Stimulated activated naive CD8-positive, alpha-beta T cell treated with anti-CD3 and anti-CD28 coated beads, Interleukin-15, amount 100 ng/mL, for 72 hours (primary cell): ENCODE results near the gene MED12L.
A peak's percentile ranks its signal among the peaks of the same experiment; 100 is the strongest.
"Not testable (repeated sequence)": the region's sequence is repeated elsewhere in the genome, so short reads cannot be mapped to it uniquely, and the experiment has no call there.

ENCODE experiments used
- ATAC-seq: fragments of 150-1000 bp; cut with Tn5 transposase; 2 replicates; pipeline ENCODE4 v1.10.0; 2021; ENCODE audit warnings: mild to moderate bottlenecking, moderate library complexity
- DNase-seq, 2 donors: peaks; one replicate each; pipeline ENCODE4 v3.0.0; 2021 to 2022
- H3K27ac Mint-ChIP-seq, 2 donors: one replicate each; pipeline ENCODE4 v1.8.0; 2022; ENCODE audit warnings: mild to moderate bottlenecking in 2 of 2, mixed read lengths in 2 of 2, moderate library complexity in 2 of 2
- H3K27me3 Mint-ChIP-seq: one replicate; pipeline ENCODE4 v1.8.0; 2022; ENCODE audit warnings: mixed read lengths
- H3K4me1 Mint-ChIP-seq: one replicate; pipeline ENCODE4 v1.8.0; 2022; ENCODE audit warnings: mild to moderate bottlenecking, mixed read lengths
- H3K4me3 Mint-ChIP-seq, 2 donors: one replicate each; pipeline ENCODE4 v1.8.0; 2022; ENCODE audit warnings: mild to moderate bottlenecking in 2 of 2, mixed read lengths in 2 of 2, moderate library complexity in 1 of 2
- H3K9me3 Mint-ChIP-seq, 2 donors: one replicate each; pipeline ENCODE4 v1.8.0; 2022; ENCODE audit warnings: mixed read lengths in 2 of 2

The MED12L gene

GRCh38 chr3:151169948-151170679 is 84.7 kb downstream of the MED12L start:
- peak overlapping the region; percentile 60 to 80 for H3K27ac Mint-ChIP-seq
- H3K9me3 Mint-ChIP-seq, H3K27me3 Mint-ChIP-seq: not testable (repeated sequence)
- H3K4me3 Mint-ChIP-seq = peak overlapping the region; percentile 70 to 71
- DNase-seq (peak in 1 of 2 donors; percentile 37), ATAC-seq (peak; percentile 48)
- H3K4me1 Mint-ChIP-seq = peaks cover 53% of the 10 kb centered on the region

- peaks cover 53% of the 10 kb centered on the region for H3K4me1 Mint-ChIP-seq
Measured at GRCh38 chr3:151171145-151171757, 85.8 kb downstream of the MED12L start.

GRCh38 chr3:151174351-151174750 is 88.9 kb downstream of the MED12L start:
- H3K4me1 Mint-ChIP-seq = peaks cover 38% of the 10 kb centered on the region
- H3K27me3 Mint-ChIP-seq = no peaks in the 10 kb centered on the region
- H3K9me3 Mint-ChIP-seq = no peaks in the 10 kb centered on the region
- ATAC-seq (no peak), DNase-seq (no peak)
- H3K27ac Mint-ChIP-seq = no peak overlapping the region
- H3K4me3 Mint-ChIP-seq = no peak overlapping the region

More at GRCh38 chr3:151171145-151171757, 85.8 kb downstream of the MED12L start:
- H3K27me3 Mint-ChIP-seq = no peaks in the 10 kb centered on the region
- peak overlapping the region; percentile 70 to 71 for H3K4me3 Mint-ChIP-seq
- H3K9me3 Mint-ChIP-seq = no peaks in the 10 kb centered on the region
- peak; percentile 90 for ATAC-seq
- peak overlapping the region; percentile 80 to 85 for H3K27ac Mint-ChIP-seq
- peak; percentile 25 to 63 for DNase-seq

- ATAC-seq (no peak), DNase-seq (no peak)
- Mint-ChIP-seq H3K4me1 (peaks cover 22% of the 10 kb centered on the region), H3K4me3 (no peak overlapping the region), H3K27me3 (no peaks in the 10 kb centered on the region), H3K9me3 (no peaks in the 10 kb centered on the region), H3K27ac (no peak overlapping the region)
Measured at GRCh38 chr3:151175952-151176351, 90.5 kb downstream of the MED12L start.

GRCh38 chr3:151178208-151178845 is 92.9 kb downstream of the MED12L start:
- Mint-ChIP-seq H3K27me3 (no peaks in the 10 kb centered on the region), H3K9me3 (no peaks in the 10 kb centered on the region), H3K4me3 (no peak overlapping the region), H3K27ac (no peak overlapping the region), H3K4me1 (peaks cover 13% of the 10 kb centered on the region)
- ATAC-seq (no peak), DNase-seq (no peak)

- Mint-ChIP-seq H3K4me1 (peaks cover 36% of the 10 kb centered on the region), H3K27me3 (no peaks in the 10 kb centered on the region), H3K27ac (no peak overlapping the region), H3K9me3 (no peaks in the 10 kb centered on the region), H3K4me3 (peak overlapping the region; percentile 1 to 79)
- DNase-seq (no peak), ATAC-seq (no peak)
Measured at GRCh38 chr3:151182349-151183079, 97.0 kb downstream of the MED12L start.

- Mint-ChIP-seq H3K4me1 (peaks cover 36% of the 10 kb centered on the region), H3K27ac (peak overlapping the region; percentile 21 to 88), H3K4me3 (peak overlapping the region; percentile 69 to 79), H3K27me3 (no peaks in the 10 kb centered on the region), H3K9me3 (no peaks in the 10 kb centered on the region)
- ATAC-seq (peak; percentile 65), DNase-seq (no peak)
Measured at GRCh38 chr3:151183265-151183671, 97.8 kb downstream of the MED12L start.

- ATAC-seq (peak; percentile 56), DNase-seq (no peak)
- Mint-ChIP-seq H3K4me1 (peaks cover 60% of the 10 kb centered on the region), H3K27ac (peak overlapping the region in 1 of 2 donors; percentile 96), H3K9me3 (peaks cover 5 to 8% of the 10 kb centered on the region in 2 donors), H3K27me3 (no peaks in the 10 kb centered on the region), H3K4me3 (peak overlapping the region; percentile 48 to 81)
Measured at GRCh38 chr3:151191095-151191494, 105.6 kb downstream of the MED12L start.

- ATAC-seq (no peak), DNase-seq (no peak)
- H3K9me3 Mint-ChIP-seq = peaks cover 5 to 8% of the 10 kb centered on the region in 2 donors
- H3K27ac Mint-ChIP-seq = peak overlapping the region in 1 of 2 donors; percentile 60
- peaks cover 55% of the 10 kb centered on the region for H3K4me1 Mint-ChIP-seq
- H3K4me3 Mint-ChIP-seq = peak overlapping the region in 1 of 2 donors; percentile 12
- no peaks in the 10 kb centered on the region for H3K27me3 Mint-ChIP-seq
Measured at GRCh38 chr3:151192545-151192944, 107.1 kb downstream of the MED12L start.

- peaks cover 51% of the 10 kb centered on the region for H3K4me1 Mint-ChIP-seq
- no peak for ATAC-seq
- no peak overlapping the region for H3K27ac Mint-ChIP-seq
Measured at GRCh38 chr3:151195826-151196225, 110.4 kb downstream of the MED12L start.

GRCh38 chr3:151196434-151196833 is 111.0 kb downstream of the MED12L start:
- Mint-ChIP-seq H3K4me3 (no peak overlapping the region), H3K27ac (peak overlapping the region in 1 of 2 donors; percentile 11), H3K4me1 (peaks cover 49% of the 10 kb centered on the region), H3K27me3 (no peaks in the 10 kb centered on the region), H3K9me3 (peaks cover 5 to 8% of the 10 kb centered on the region in 2 donors)
- ATAC-seq (peak; percentile 79), DNase-seq (no peak)

More at GRCh38 chr3:151195826-151196225, 110.4 kb downstream of the MED12L start:
- H3K27me3 Mint-ChIP-seq = no peaks in the 10 kb centered on the region
- peaks cover 5 to 8% of the 10 kb centered on the region in 2 donors for H3K9me3 Mint-ChIP-seq
- H3K4me3 Mint-ChIP-seq = no peak overlapping the region
- no peak for DNase-seq

- Mint-ChIP-seq H3K27me3 (no peaks in the 10 kb centered on the region), H3K27ac (no peak overlapping the region), H3K9me3 (peaks cover 5 to 8% of the 10 kb centered on the region in 2 donors), H3K4me3 (peak overlapping the region; percentile 15 to 45), H3K4me1 (peaks cover 46% of the 10 kb centered on the region)
- no peak for DNase-seq
- no peak for ATAC-seq
Measured at GRCh38 chr3:151197228-151197627, 111.8 kb downstream of the MED12L start.

GRCh38 chr3:151197981-151198767 is 112.7 kb downstream of the MED12L start:
- Mint-ChIP-seq H3K9me3 (peaks cover 2 to 5% of the 10 kb centered on the region in 2 donors), H3K4me1 (peaks cover 36% of the 10 kb centered on the region), H3K4me3 (peak overlapping the region; percentile 72 to 88), H3K27ac (peak overlapping the region; percentile 44 to 67), H3K27me3 (no peaks in the 10 kb centered on the region)
- DNase-seq (no peak), ATAC-seq (no peak)

- no peak for ATAC-seq
Measured at GRCh38 chr3:151198849-151199248, 113.4 kb downstream of the MED12L start.

More at GRCh38 chr3:151198849-151199248, 113.4 kb downstream of the MED12L start:
- peak overlapping the region; percentile 72 to 88 for H3K4me3 Mint-ChIP-seq
- peaks cover 0 to 5% of the 10 kb centered on the region in 2 donors for H3K9me3 Mint-ChIP-seq
- H3K27ac Mint-ChIP-seq = peak overlapping the region; percentile 59 to 97
- peaks cover 35% of the 10 kb centered on the region for H3K4me1 Mint-ChIP-seq
- H3K27me3 Mint-ChIP-seq = no peaks in the 10 kb centered on the region
- DNase-seq = no peak
